22Rv1 (cell line): ENCODE data around the gene TM2D3.

ENCODE experiments used
- H3K27ac ChIP-seq: fragments of 450-650 bp; 2 replicates; pipeline ENCODE4 v1.5.1; 2017
- ZFX ChIP-seq: fragments of 450-650 bp; IDR thresholded peaks from 2 replicates; pipeline ENCODE4 v1.6.1; 2017; ENCODE audit warnings: antibody characterized with exemption, borderline replicate concordance
- TF ChIP-seq, protein P1 (sequence below): fragments of 450-650 bp; IDR thresholded peaks from 2 replicates; pipeline ENCODE4 v1.5.1; 2017; ENCODE audit warnings: mild to moderate bottlenecking

TM2D3 gene, protein sequence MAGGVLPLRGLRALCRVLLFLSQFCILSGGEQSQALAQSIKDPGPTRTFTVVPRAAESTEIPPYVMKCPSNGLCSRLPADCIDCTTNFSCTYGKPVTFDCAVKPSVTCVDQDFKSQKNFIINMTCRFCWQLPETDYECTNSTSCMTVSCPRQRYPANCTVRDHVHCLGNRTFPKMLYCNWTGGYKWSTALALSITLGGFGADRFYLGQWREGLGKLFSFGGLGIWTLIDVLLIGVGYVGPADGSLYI

GRCh38 chr15:101652098-101652785, at the start of gene TM2D3:
TSS of gene TM2D3 (minus strand) at chr15:101652381. CDS start at chr15:101652361, 20 bp downstream.
- TF ChIP-seq ZFX = no peak
- TF ChIP-seq, protein P1, sequence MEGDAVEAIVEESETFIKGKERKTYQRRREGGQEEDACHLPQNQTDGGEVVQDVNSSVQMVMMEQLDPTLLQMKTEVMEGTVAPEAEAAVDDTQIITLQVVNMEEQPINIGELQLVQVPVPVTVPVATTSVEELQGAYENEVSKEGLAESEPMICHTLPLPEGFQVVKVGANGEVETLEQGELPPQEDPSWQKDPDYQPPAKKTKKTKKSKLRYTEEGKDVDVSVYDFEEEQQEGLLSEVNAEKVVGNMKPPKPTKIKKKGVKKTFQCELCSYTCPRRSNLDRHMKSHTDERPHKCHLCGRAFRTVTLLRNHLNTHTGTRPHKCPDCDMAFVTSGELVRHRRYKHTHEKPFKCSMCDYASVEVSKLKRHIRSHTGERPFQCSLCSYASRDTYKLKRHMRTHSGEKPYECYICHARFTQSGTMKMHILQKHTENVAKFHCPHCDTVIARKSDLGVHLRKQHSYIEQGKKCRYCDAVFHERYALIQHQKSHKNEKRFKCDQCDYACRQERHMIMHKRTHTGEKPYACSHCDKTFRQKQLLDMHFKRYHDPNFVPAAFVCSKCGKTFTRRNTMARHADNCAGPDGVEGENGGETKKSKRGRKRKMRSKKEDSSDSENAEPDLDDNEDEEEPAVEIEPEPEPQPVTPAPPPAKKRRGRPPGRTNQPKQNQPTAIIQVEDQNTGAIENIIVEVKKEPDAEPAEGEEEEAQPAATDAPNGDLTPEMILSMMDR = peak; percentile 80
- peak within 1 kb of the TSS; percentile 87 for H3K27ac ChIP-seq

GRCh38 chr15:101698314-101698713, 46.1 kb upstream of the TM2D3 start:
- H3K27ac ChIP-seq = no peak overlapping the region
- TF ChIP-seq, protein P1 = no peak
- TF ChIP-seq ZFX = no peak

- no peak overlapping the region for H3K27ac ChIP-seq
- TF ChIP-seq, protein P1 = no peak
- no peak for TF ChIP-seq ZFX
Observed at GRCh38 chr15:101697488-101697887, 45.3 kb upstream of the TM2D3 start.

DNA sequence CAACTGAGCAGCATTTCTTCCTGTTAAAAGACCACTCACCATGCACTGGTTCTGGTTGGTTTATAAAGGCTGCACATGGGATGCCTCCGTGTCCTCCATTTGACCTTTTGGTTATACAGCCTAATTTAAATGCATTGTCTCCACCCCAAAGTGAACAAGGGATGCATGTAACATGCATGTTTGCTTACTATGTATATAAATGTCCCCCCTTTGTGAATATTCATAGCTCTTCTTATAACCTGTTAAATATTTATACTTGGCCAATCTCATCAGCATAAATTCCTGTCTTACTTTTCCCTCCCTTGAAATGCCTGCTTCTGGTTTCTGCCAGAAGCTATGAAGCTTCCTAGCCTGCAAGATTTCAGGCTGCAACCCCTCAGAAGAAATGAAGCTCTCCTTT, 44.6 kb upstream of the TM2D3 start:
- no peak for TF ChIP-seq ZFX
- TF ChIP-seq, protein P1 = no peak
- no peak overlapping the region for H3K27ac ChIP-seq

DNA sequence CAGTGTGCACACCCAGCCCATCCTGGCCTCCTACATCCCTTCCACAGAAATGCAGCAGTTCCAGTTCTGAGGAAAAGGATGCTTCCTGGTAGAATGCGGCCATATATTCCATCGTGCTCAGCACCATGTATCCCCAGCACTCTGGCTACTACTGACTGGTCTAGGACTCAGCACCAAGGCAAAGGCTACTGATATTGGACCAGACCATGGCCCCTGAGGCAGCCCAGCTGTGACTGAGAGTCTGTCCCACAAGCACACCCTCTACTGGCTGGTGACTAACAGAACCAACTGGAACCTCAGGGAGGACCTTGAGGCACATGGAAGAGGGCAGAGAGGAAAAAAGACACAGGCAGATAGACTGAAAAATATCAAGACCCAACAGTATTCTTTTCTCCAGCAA, 42.1 kb upstream of the TM2D3 start:
- TF ChIP-seq ZFX = no peak
- TF ChIP-seq, protein P1 = peak; percentile 27
- H3K27ac ChIP-seq = no peak overlapping the region

DNA sequence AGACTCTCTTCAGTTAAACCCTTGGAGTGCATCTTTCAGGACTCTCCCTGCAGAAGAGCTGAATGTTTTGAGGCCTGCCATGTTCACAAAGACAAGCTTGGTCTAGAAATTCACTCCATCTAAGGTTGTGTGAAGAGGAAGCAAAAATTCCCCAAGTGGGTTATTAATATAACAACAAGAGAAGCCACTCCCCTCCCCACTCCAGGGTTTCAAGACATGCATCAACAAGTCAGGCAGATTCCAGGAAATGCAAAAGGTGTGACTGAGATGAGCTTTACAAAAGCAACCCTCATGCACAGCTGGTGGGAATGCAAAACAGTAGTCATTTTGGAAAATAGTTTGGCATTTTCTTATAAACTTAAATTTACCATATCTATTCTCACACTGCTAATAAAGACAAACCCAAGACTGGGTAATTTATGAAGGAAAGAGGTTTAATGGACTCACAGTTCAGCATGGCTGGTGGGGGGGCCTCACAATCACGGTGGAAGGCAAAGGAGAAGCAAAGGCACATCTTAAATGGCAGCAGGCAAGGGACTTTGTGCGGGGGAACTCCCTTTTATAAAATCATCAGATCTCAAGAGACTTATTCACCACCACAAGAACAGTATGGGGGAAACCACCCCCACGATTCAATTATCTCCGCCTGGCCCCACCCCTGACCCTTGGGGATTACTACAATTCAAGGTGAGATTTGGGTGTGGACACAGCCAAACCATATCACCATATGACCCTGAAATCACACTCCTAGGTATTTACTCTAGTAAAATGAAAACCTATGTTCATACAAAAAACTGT, 40.8 kb upstream of the TM2D3 start:
- H3K27ac ChIP-seq = no peak overlapping the region
- TF ChIP-seq, protein P1 = no peak
- no peak for TF ChIP-seq ZFX

- TF ChIP-seq, protein P1 = no peak
- no peak for TF ChIP-seq ZFX
- H3K27ac ChIP-seq = no peak overlapping the region
Observed at GRCh38 chr15:101689901-101690300, 37.7 kb upstream of the TM2D3 start.
